AG04450 (cell line): ENCODE results near the gene FBXL2. TPM values are rescaled to one million over a fixed set of nuclear protein-coding genes. Genes with fewer than 3 reads are reported as not detected.
A peak's percentile ranks its signal among the peaks of the same experiment; 100 is the strongest.

ENCODE experiments used
- CTCF ChIA-PET: fragments of 300-600, 350-600 bp; formaldehyde crosslinking; extraction: SDS; loops from one replicate; lab custom pipeline; 2022; ENCODE audit warnings: antibody characterized with exemption, inconsistent platforms; lab: Charles Lee
- POLR2A ChIA-PET: fragments of 350-600 bp; formaldehyde crosslinking; extraction: SDS; loops from one replicate; lab custom pipeline; 2021; ENCODE audit warnings: antibody characterized with exemption, inconsistent platforms; lab: Yijun Ruan, JAX
- DNase-seq: peaks from one replicate; pipeline ENCODE4 v3.0.0-alpha.2; 2011; ENCODE audit warnings: low read depth, low spot score
- H3K27ac ChIP-seq: one replicate; pipeline ENCODE4 v1.5.1; 2012; ENCODE audit warnings: low read depth, low read length, control low read depth
- H3K27me3 ChIP-seq: one replicate; pipeline ENCODE4 v1.6.0; 2012; ENCODE audit warnings: low read length; ENCODE audit not compliant: control insufficient read depth, insufficient read depth
- H3K4me3 ChIP-seq: 2 replicates; pipeline ENCODE4 v1.5.1; 2011; ENCODE audit warnings: mild to moderate bottlenecking, low read depth, low read length, control low read depth
- H3K9me3 ChIP-seq: 2 replicates; pipeline ENCODE4 v1.5.1; 2012; ENCODE audit warnings: low read length; ENCODE audit not compliant: control insufficient read depth, insufficient read depth
- polyA minus RNA-seq: library from RNA; depleted of rRNA, polyadenylated mRNA; stranded (reverse); fragments of >200 nt; gene quantifications from 2 replicates; pipeline ENCODE4 v1.2.3, GENCODE V29; 2011; rRNA and poly(A)+ RNA removed
- polyA plus RNA-seq: library from polyadenylated mRNA; depleted of rRNA; stranded (reverse); fragments of >200 nt; gene quantifications from 2 replicates; pipeline ENCODE4 v1.2.3, GENCODE V29; 2011; rRNA removed
- TF ChIP-seq, protein P1 (sequence below): IDR thresholded peaks from 2 replicates; pipeline ENCODE4 v1.5.1; 2011; ENCODE audit warnings: low read depth, low read length, control low read depth, inconsistent platforms

FBXL2 gene
- 14.4 and 14.9 TPM in 2 replicates for polyA plus RNA-seq
- polyA minus RNA-seq = 18.2 and 24.8 TPM in 2 replicates

DNA sequence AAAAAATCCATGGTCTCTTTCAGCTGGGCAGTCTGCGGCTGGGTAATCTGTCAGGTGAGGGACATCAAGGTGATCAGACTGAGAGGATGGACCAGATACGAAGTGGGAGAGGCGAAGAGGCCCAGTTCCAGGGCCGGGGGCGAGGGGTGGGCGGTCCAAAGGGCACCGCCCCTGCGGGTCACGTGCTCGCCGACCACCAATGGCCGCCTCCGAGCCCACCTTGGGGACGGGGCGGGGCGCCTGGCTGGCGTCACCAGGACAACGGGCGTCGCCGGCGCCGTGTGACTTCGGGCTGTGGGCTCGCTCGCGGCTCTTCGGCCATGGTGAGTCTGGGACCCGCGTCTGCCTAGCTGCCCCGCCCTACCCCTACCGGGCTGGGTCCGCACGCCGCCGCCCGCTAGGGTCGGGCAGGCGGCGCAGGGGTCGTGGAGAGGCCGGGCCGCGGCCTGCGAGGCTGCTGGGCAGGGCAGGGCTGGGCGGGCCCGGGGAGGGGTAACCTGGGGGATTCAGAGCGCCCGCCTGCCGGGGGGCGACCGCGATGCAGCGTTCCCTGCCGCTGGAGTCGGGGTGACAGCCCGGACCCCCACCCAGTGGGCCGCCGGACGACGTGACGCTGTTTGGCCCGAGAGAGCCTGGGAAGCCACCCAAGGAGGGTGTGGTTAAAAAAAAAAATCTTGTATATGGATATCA is at the start of gene FBXL2:
Gene FBXL2, plus strand, starts transcription at position 250 of the 690 bp plus-strand sequence. Its CDS starts 71 bp downstream, at position 321.
- H3K9me3 ChIP-seq = no peaks in the 10 kb centered on the region; the same call in 1 of the 2 replicates
- H3K27ac ChIP-seq = no peak within 1 kb of the TSS
- H3K27me3 ChIP-seq = no peaks in the 10 kb centered on the region
- H3K4me3 ChIP-seq = peak within 1 kb of the TSS; percentile 63
- TF ChIP-seq, protein P1, sequence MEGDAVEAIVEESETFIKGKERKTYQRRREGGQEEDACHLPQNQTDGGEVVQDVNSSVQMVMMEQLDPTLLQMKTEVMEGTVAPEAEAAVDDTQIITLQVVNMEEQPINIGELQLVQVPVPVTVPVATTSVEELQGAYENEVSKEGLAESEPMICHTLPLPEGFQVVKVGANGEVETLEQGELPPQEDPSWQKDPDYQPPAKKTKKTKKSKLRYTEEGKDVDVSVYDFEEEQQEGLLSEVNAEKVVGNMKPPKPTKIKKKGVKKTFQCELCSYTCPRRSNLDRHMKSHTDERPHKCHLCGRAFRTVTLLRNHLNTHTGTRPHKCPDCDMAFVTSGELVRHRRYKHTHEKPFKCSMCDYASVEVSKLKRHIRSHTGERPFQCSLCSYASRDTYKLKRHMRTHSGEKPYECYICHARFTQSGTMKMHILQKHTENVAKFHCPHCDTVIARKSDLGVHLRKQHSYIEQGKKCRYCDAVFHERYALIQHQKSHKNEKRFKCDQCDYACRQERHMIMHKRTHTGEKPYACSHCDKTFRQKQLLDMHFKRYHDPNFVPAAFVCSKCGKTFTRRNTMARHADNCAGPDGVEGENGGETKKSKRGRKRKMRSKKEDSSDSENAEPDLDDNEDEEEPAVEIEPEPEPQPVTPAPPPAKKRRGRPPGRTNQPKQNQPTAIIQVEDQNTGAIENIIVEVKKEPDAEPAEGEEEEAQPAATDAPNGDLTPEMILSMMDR = no peak
- CTCF ChIA-PET = interaction anchor here (0.6 to 1.8 kb wide), 6 partner anchors 22 to 203 kb away, joined by 3 to 10 read pairs (median 4); no protein-coding TSS in a partner anchor
- DNase-seq = peak; percentile 2
- POLR2A ChIA-PET = no interaction called here

DNA sequence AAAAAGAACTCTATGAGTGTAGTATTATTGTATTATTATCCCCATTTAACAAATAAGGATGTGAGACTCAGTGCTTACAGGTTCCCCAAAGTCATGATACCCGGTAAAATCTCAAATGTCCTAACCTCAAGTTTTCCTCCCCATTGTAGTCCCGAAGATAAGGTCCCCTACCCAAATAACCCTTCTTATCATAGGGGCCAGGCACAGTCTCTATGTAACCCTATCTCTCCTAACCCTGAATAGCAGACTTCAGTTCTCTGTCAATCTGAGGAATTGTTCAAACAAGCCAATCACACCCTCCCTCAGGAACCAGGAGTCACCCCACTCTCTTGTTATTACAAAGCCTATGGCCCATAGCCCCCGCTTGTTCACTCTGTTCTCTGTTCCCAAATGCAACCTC is 48.2 kb upstream of the FBXL2 start:
- no peak for DNase-seq
- ChIA-PET CTCF (interaction anchor here (2.1 kb wide), 1 partner anchor 144 kb away, joined by 7 read pairs; no protein-coding TSS in a partner anchor), POLR2A (no interaction called here)
- TF ChIP-seq, protein P1 = no peak
- Histone ChIP-seq H3K9me3 (no peaks in the 10 kb centered on the region), H3K4me3 (no peak overlapping the region), H3K27ac (no peak overlapping the region), H3K27me3 (peaks cover 2% of the 10 kb centered on the region)

GRCh38 chr3:33229947-33230346 is 47.3 kb upstream of the FBXL2 start:
- ChIA-PET POLR2A (no interaction called here), CTCF (interaction anchor here (2.1 kb wide), 1 partner anchor 143 kb away, joined by 7 read pairs; no protein-coding TSS in a partner anchor)
- TF ChIP-seq, protein P1 = no peak

DNA sequence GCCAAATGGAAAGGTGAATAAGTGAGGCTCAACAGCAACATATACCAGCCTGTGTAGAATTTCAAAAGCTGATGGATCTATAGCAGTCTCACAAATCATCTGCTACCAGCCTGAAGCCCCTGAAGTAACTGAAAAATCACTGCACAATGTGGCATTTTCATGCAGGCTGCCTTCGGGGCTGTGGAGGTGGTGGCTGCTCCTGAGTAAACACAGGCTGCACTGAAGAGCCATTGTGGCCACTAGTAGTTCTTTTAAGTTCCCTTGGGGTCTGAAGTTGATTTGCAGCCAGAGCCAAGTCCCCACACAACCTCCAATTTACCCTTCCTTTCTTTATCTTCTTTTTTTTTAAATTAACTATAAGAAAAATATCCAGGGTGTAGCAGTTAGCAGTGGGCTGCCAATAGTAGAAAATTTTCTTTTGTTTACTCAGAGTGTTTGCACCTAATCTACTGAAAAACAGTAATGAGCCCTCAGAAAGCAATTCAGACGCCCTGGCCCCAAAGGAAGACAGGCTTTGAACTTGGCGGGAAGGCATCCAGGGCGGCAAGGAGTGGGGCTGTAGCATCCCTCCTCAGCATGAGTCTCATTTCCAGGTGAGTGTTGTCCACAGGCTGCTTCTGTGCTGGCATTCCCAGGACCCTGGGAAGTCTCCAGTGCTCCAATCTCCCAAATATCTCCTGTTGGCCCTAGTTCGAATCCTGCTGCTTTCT is 45.3 kb upstream of the FBXL2 start:
- no peak for DNase-seq
- no peak overlapping the region for H3K4me3 ChIP-seq
- ChIA-PET CTCF (no interaction called here), POLR2A (no interaction called here)
- H3K27ac ChIP-seq = no peak overlapping the region
- TF ChIP-seq, protein P1 = no peak
- peaks cover 7% of the 10 kb centered on the region for H3K27me3 ChIP-seq
- no peaks in the 10 kb centered on the region for H3K9me3 ChIP-seq

More at GRCh38 chr3:33229947-33230346, 47.3 kb upstream of the FBXL2 start:
- Histone ChIP-seq H3K4me3 (no peak overlapping the region), H3K27ac (no peak overlapping the region), H3K9me3 (no peaks in the 10 kb centered on the region), H3K27me3 (peaks cover 2% of the 10 kb centered on the region)
- DNase-seq = no peak
